GM12878 (cell line): ENCODE results near the gene CEP83. TPM values are rescaled to one million over a fixed set of nuclear protein-coding genes. Genes with fewer than 3 reads are reported as not detected.

Experiments used
- ATAC-seq: fragments of 200-7000 bp; cut with Tn5 transposase; 3 replicates; pipeline ENCODE4 v1.9.1; 2020; ENCODE audit warnings: mild to moderate bottlenecking, moderate library complexity
- BruUV-seq: library from RNA; stranded (reverse); fragments of 400-500 nt; replicated peaks from 2 replicates; lab custom pipeline; 2021; lab: Mats Ljungman, UMichigan
- CTCF ChIA-PET: fragments of 300-600 bp; sonication (Branson Sonifier 250); formaldehyde crosslinking; extraction: SDS; loops from one replicate; lab custom pipeline; 2021; ENCODE audit warnings: inconsistent platforms; lab: Yijun Ruan, JAX
- POLR2A ChIA-PET: fragments of 350-600 bp; formaldehyde crosslinking; extraction: SDS; loops from one replicate; lab custom pipeline; 2021; ENCODE audit warnings: inconsistent platforms; lab: Charles Lee
- RAD21 ChIA-PET: fragments of 300-600 bp; sonication (Branson Sonifier 250); formaldehyde crosslinking; loops from one replicate; lab custom pipeline; 2023; ENCODE audit warnings: antibody characterized with exemption; ENCODE audit not compliant: unreplicated experiment; lab: Charles Lee
- SMC1A ChIA-PET: fragments of 300-600 bp; sonication (Branson Sonifier 250); formaldehyde crosslinking; loops from one replicate; lab custom pipeline; 2023; ENCODE audit not compliant: unreplicated experiment, uncharacterized antibody; lab: Charles Lee
- DNase-seq: peaks from one replicate; pipeline ENCODE4 v3.0.0-alpha.2; 2011; ENCODE audit warnings: low read depth, low spot score
- FAIRE-seq: peaks from 3 replicates; lab custom pipeline; 2011; peaks lifted over from hg19 to GRCh38; lab: Jason Lieb, UNC
- H2AFZ ChIP-seq: 2 replicates; pipeline ENCODE4 v1.6.0; 2011; ENCODE audit warnings: low read depth, low read length, control low read depth; ENCODE audit not compliant: control insufficient read depth
- H3K27ac ChIP-seq: 2 replicates; pipeline ENCODE4 v1.5.1; 2011; ENCODE audit warnings: control low read depth; ENCODE audit not compliant: control insufficient read depth, insufficient read depth
- H3K27me3 ChIP-seq, 2 experiments: replicated peaks in 1 of 2; 2 replicates each; pipeline versions ENCODE4 v1.6.0 to v1.6.1; 2011; ENCODE audit warnings: low read length in 1 of 2; ENCODE audit not compliant: control insufficient read depth in 2 of 2, insufficient read depth in 2 of 2
- H3K36me3 ChIP-seq, 2 experiments: 2 replicates each; pipeline ENCODE4 v1.5.1; 2011; ENCODE audit warnings: low read length in 1 of 2; ENCODE audit not compliant: control insufficient read depth in 2 of 2, insufficient read depth in 2 of 2
- H3K4me1 ChIP-seq: 2 replicates; pipeline ENCODE4 v1.6.1; 2011; ENCODE audit warnings: mild to moderate bottlenecking, low read length, moderate library complexity, mixed read lengths; ENCODE audit not compliant: control insufficient read depth, insufficient read depth
- H3K4me2 ChIP-seq: 2 replicates; pipeline ENCODE4 v1.6.0; 2011; ENCODE audit warnings: control low read depth; ENCODE audit not compliant: control insufficient read depth, insufficient read depth
- H3K4me3 ChIP-seq: fragments of 200-600 bp; sonication (generic); 2 replicates; pipeline ENCODE4 v1.5.1; 2016
- H3K79me2 ChIP-seq: 2 replicates; pipeline ENCODE4 v1.6.0; 2011; ENCODE audit warnings: low read length; ENCODE audit not compliant: control insufficient read depth, insufficient read depth
- H3K9ac ChIP-seq: 2 replicates; pipeline ENCODE4 v1.8.0; 2011; ENCODE audit warnings: low read length, control low read depth, mixed read lengths; ENCODE audit not compliant: control insufficient read depth, insufficient read depth
- H3K9me3 ChIP-seq: replicated peaks from 3 replicates; pipeline ENCODE4 v1.5.1; 2011; ENCODE audit warnings: mild to moderate bottlenecking, low read length; ENCODE audit not compliant: control insufficient read depth, insufficient read depth
- H4K20me1 ChIP-seq: 2 replicates; pipeline ENCODE4 v1.6.0; 2011; ENCODE audit not compliant: control insufficient read depth, insufficient read depth
- ELK1 ChIP-seq: IDR thresholded peaks from 2 replicates; pipeline ENCODE4 v1.6.1; 2012; ENCODE audit warnings: low read depth, low read length, improper control_type of control experiment
- SPI1 ChIP-seq: IDR thresholded peaks from 2 replicates; pipeline ENCODE4 v1.6.1; 2011; ENCODE audit warnings: low read depth, mild to moderate bottlenecking, low read length, moderate library complexity, borderline replicate concordance; ENCODE audit not compliant: insufficient read depth
- SRF ChIP-seq, 2 experiments: IDR thresholded peaks; 2 replicates each; pipeline ENCODE4 v1.6.1; 2011; ENCODE audit warnings: low read depth in 2 of 2, low read length in 2 of 2, mild to moderate bottlenecking in 1 of 2, moderate library complexity in 1 of 2
- USF2 ChIP-seq: IDR thresholded peaks from 2 replicates; pipeline ENCODE4 v1.6.1; 2011; ENCODE audit warnings: low read depth, low read length, improper control_type of control experiment, borderline replicate concordance
- WGBS: methylation state at CpG from one replicate; pipeline ENCODE4 v1.1.6; 2016; ENCODE audit warnings: low lambda C conversion rate; ENCODE audit not compliant: insufficient replicate concordance, insufficient coverage; ENCODE audit errors: missing lambda C conversion rate; 5-methylcytosine and 5-hydroxymethylcytosine counted together
- in situ Hi-C: fragments of 300-500 bp; cut with MboI; formaldehyde crosslinking; loops from 9 replicates; pipeline ENCODE4 v1.14.3; 2018; ENCODE audit warnings: mixed read lengths
- intact Hi-C: fragments of 100-400 bp; cut with micrococcal nuclease; formaldehyde crosslinking; loops from one replicate; pipeline ENCODE4 v1.14.2; 2022; ENCODE audit not compliant: unreplicated experiment
- polyA plus RNA-seq, 11 experiments: library from polyadenylated mRNA; depleted of rRNA in 4 of 11; unstranded in 6 of 11; stranded (reverse) in 5 of 11; fragments of >200 nt; fragmentation: Nextera tagmentation in 4 of 11; fragmentation: Illumina TruSeq in 1 of 11; extraction: Ambion mirVana in 4 of 11; extraction: Trizol in 1 of 11; gene quantifications; 1 replicate in 1 of 11; 2 replicates in 10 of 11; pipeline versions ENCODE4 v1.2.1 to v1.2.3, GENCODE V29; 2011 to 2016; ENCODE audit warnings: inconsistent platforms in 2 of 11, missing spikeins in 2 of 11, low read depth in 1 of 11
- total RNA-seq, 4 experiments: library from RNA; depleted of rRNA in 3 of 4; stranded (reverse); fragments of >200 nt in 3 of 4; fragmentation: Illumina TruSeq in 1 of 4; extraction: Trizol in 1 of 4; gene quantifications; 2 replicates each; pipeline versions ENCODE4 v1.2.1 to v1.2.3, GENCODE V29; 2013 to 2021
- TF ChIP-seq, protein P1 (sequence below): fragments of 450-650 bp; IDR thresholded peaks from 2 replicates; pipeline ENCODE4 v1.6.1; 2017; ENCODE audit warnings: mild to moderate bottlenecking, moderate library complexity

The CEP83 gene
- total and polyA plus RNA-seq, 10 of the 15 experiments (the other 5 are each of a cell fraction or from before 2014, with no cell fraction given) = 4.3 to 39.0 (median 22.5) TPM

GRCh38 chr12:94498698-94499097, 39.0 kb upstream of the CEP83 start:
- TF ChIP-seq SPI1 = no peak
- no peak for TF ChIP-seq SRF (IDR thresholded peaks at IDR 0.05; ENCODE audit: low read depth in 2 of 2, low read length in 2 of 2)
- no peak for TF ChIP-seq ELK1
- TF ChIP-seq USF2 = no peak
- TF ChIP-seq, protein P1, sequence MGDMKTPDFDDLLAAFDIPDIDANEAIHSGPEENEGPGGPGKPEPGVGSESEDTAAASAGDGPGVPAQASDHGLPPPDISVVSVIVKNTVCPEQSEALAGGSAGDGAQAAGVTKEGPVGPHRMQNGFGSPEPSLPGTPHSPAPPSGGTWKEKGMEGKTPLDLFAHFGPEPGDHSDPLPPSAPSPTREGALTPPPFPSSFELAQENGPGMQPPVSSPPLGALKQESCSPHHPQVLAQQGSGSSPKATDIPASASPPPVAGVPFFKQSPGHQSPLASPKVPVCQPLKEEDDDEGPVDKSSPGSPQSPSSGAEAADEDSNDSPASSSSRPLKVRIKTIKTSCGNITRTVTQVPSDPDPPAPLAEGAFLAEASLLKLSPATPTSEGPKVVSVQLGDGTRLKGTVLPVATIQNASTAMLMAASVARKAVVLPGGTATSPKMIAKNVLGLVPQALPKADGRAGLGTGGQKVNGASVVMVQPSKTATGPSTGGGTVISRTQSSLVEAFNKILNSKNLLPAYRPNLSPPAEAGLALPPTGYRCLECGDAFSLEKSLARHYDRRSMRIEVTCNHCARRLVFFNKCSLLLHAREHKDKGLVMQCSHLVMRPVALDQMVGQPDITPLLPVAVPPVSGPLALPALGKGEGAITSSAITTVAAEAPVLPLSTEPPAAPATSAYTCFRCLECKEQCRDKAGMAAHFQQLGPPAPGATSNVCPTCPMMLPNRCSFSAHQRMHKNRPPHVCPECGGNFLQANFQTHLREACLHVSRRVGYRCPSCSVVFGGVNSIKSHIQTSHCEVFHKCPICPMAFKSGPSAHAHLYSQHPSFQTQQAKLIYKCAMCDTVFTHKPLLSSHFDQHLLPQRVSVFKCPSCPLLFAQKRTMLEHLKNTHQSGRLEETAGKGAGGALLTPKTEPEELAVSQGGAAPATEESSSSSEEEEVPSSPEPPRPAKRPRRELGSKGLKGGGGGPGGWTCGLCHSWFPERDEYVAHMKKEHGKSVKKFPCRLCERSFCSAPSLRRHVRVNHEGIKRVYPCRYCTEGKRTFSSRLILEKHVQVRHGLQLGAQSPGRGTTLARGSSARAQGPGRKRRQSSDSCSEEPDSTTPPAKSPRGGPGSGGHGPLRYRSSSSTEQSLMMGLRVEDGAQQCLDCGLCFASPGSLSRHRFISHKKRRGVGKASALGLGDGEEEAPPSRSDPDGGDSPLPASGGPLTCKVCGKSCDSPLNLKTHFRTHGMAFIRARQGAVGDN = no peak
- CTCF ChIA-PET = no interaction called here
- H3K9me3 ChIP-seq = peaks cover 9% of the 10 kb centered on the region; the same call in 1 of the 3 replicates
- H3K4me2 ChIP-seq = no peak overlapping the region
- no peaks in the 10 kb centered on the region for H3K27me3 ChIP-seq
- H2AFZ ChIP-seq = no peak overlapping the region
- DNase-seq = no peak
- POLR2A ChIA-PET = no interaction called here
- FAIRE-seq = no peak
- no peak overlapping the region for H3K27ac ChIP-seq
- SMC1A ChIA-PET = interaction anchor here (1.8 kb wide), 1 partner anchor 363 kb away, joined by 4 read pairs; no protein-coding TSS in a partner anchor
- no TSS peak for BruUV-seq
- H4K20me1 ChIP-seq = no peaks in the 10 kb centered on the region
- ATAC-seq = no peak
- RAD21 ChIA-PET = no interaction called here
- no peak overlapping the region for H3K9ac ChIP-seq
- H3K36me3 ChIP-seq = no peaks in the 10 kb centered on the region
- intact Hi-C loops = no loop called here
- in situ Hi-C loops = no loop called here
- no peaks in the 10 kb centered on the region for H3K79me2 ChIP-seq
- H3K4me3 ChIP-seq = no peak overlapping the region
- peaks cover 6% of the 10 kb centered on the region; the same call in 1 of the 2 replicates for H3K4me1 ChIP-seq
- WGBS = 0% methylated on average over 3 of the region's 3 CpGs
